Parathyroid adenoma (tissue), 2 donors: ENCODE measurements around the gene DENND1B.
"Not testable (repeated sequence)": the region's sequence is repeated elsewhere in the genome, so short reads cannot be mapped to it uniquely, and the experiment has no call there.

ENCODE experiments used
- H2AFZ ChIP-seq: fragments of 300-600 bp; sonication (generic); one replicate; pipeline ENCODE4 v1.7.0; 2017; ENCODE audit warnings: antibody characterized with exemption, mild to moderate bottlenecking
- H3K27ac ChIP-seq: fragments of 300-600 bp; sonication (generic); one replicate; pipeline ENCODE4 v1.7.0; 2017
- H3K27me3 ChIP-seq: fragments of 300-600 bp; sonication (generic); one replicate; pipeline ENCODE4 v1.7.0; 2017; ENCODE audit warnings: low read length; ENCODE audit not compliant: control insufficient read depth, insufficient read depth
- H3K36me3 ChIP-seq: fragments of 300-600 bp; sonication (generic); one replicate; pipeline ENCODE4 v1.7.0; 2017; ENCODE audit warnings: low read length; ENCODE audit not compliant: control insufficient read depth, insufficient read depth
- H3K4me1 ChIP-seq: fragments of 300-600 bp; sonication (generic); one replicate; pipeline ENCODE4 v1.7.0; 2017; ENCODE audit warnings: control low read depth
- H3K4me2 ChIP-seq: fragments of 300-600 bp; sonication (generic); one replicate; pipeline ENCODE4 v1.7.0; 2017; ENCODE audit warnings: low read length
- H3K4me3 ChIP-seq: fragments of 300-600 bp; sonication (generic); one replicate; pipeline ENCODE4 v1.7.0; 2017; ENCODE audit warnings: low read depth, low read length
- H3K79me2 ChIP-seq: fragments of 300-600 bp; sonication (generic); one replicate; pipeline ENCODE4 v1.7.0; 2017; ENCODE audit warnings: control low read depth
- H3K9ac ChIP-seq: fragments of 300-600 bp; sonication (generic); one replicate; pipeline ENCODE4 v1.7.0; 2017; ENCODE audit warnings: mild to moderate bottlenecking
- H3K9me3 ChIP-seq: fragments of 300-600 bp; sonication (generic); one replicate; pipeline ENCODE4 v1.7.0; 2017; ENCODE audit warnings: low read length; ENCODE audit not compliant: control insufficient read depth
- TF ChIP-seq, protein P1 (sequence below): fragments of 300-600 bp; sonication (generic); IDR thresholded peaks from one replicate; pipeline ENCODE4 v1.7.0; 2017; ENCODE audit warnings: antibody characterized with exemption, mild to moderate bottlenecking
- donor health status: primary hyperparathyroidism.

Gene DENND1B

DNA sequence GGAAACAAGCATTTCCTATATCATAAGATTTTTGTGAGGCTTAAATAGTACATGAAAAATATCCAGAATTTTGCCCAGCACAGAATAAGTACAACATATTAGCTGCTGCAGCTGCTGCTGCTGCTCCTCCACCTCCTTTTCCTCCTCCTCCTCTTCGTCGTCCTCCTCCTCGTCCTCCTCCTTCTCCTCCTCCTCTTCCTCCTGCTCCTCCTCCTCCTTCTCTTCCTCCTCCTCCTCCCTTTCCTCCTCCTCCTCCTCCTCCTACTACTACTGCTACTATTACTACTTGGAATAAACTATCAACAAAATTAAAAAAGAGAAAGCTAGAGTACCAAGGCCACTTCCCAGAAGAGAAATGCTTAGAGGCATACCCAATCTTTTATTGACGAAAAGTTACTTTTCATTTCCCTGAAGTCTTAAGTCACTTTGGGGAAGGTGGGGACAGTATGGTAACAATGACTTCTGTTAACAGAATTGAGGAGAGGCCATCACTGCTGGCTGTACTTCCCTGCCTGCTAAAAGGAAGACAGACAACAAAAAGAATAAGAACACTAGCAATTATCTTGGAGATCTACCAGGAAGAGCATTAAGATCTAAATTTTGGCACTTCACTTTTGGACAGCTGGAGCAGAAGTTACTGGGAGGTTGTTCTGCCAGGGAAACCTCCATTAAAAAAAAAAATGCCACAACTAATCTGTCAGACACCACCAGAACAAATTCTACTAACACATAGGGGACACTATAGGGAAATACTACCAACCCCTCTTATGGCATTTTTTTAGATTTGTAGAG, 7.1 kb downstream of the DENND1B start:
- peaks cover 8% of the 10 kb centered on the region for H3K79me2 ChIP-seq
- no peak overlapping the region for H3K4me3 ChIP-seq
- H2AFZ ChIP-seq = no peak overlapping the region

DNA sequence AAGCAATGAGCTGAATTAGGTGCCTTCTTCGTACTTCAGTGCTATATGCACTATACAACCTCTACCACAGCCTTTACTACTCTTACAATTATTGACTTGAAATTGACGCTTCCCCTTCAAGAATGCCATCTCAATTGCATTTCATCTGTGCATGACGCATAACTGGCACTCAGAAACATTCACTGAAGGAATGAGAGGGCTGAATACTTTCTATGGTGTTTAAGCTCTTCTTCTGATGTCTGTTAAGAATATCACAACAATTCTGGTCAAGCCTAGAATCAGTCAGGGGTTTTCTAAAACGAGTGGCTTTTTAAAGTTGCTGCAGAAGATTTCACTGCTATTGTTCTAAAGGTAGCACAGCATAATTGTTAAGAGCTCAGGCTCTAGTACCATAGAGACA, 11.5 kb downstream of the DENND1B start:
- Histone ChIP-seq H3K79me2 (peaks cover 6% of the 10 kb centered on the region), H3K27me3 (no peaks in the 10 kb centered on the region), H3K4me2 (no peak overlapping the region), H3K4me1 (no peaks in the 10 kb centered on the region), H3K9ac (no peak overlapping the region), H3K4me3 (no peak overlapping the region), H3K36me3 (no peaks in the 10 kb centered on the region), H3K9me3 (no peaks in the 10 kb centered on the region), H2AFZ (no peak overlapping the region), H3K27ac (no peak overlapping the region)
- TF ChIP-seq, protein P1, sequence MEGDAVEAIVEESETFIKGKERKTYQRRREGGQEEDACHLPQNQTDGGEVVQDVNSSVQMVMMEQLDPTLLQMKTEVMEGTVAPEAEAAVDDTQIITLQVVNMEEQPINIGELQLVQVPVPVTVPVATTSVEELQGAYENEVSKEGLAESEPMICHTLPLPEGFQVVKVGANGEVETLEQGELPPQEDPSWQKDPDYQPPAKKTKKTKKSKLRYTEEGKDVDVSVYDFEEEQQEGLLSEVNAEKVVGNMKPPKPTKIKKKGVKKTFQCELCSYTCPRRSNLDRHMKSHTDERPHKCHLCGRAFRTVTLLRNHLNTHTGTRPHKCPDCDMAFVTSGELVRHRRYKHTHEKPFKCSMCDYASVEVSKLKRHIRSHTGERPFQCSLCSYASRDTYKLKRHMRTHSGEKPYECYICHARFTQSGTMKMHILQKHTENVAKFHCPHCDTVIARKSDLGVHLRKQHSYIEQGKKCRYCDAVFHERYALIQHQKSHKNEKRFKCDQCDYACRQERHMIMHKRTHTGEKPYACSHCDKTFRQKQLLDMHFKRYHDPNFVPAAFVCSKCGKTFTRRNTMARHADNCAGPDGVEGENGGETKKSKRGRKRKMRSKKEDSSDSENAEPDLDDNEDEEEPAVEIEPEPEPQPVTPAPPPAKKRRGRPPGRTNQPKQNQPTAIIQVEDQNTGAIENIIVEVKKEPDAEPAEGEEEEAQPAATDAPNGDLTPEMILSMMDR = no peak

More for the DNA sequence above, 7.1 kb downstream of the DENND1B start:
- Histone ChIP-seq H3K9ac (no peak overlapping the region), H3K36me3 (no peaks in the 10 kb centered on the region), H3K27ac (no peak overlapping the region), H3K4me2 (peak overlapping the region; percentile 29), H3K9me3 (no peaks in the 10 kb centered on the region), H3K4me1 (no peaks in the 10 kb centered on the region), H3K27me3 (no peaks in the 10 kb centered on the region)
- TF ChIP-seq, protein P1 = no peak

DNA sequence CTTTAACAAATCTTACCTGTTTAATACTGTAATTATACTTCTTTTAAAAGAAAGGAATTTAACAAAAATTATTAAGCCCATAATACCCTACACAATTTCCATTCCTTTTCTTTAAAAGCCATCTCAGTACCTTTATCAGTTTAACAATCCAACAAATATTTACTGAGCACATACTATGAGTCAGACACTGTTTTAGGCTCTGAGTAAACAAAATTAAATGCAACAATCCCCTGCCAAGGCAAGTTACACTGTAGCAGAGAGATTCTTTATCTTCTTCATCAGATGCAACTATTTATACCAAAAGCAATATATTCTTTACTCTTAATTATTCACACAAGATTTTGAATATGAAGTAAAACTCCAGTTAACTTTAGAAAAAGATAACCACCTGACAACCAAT, 12.0 kb downstream of the DENND1B start:
- Histone ChIP-seq H3K27ac (no peak overlapping the region), H3K4me1 (no peaks in the 10 kb centered on the region), H3K9ac (no peak overlapping the region), H3K4me3 (no peak overlapping the region), H2AFZ (no peak overlapping the region), H3K36me3 (no peaks in the 10 kb centered on the region), H3K4me2 (no peak overlapping the region), H3K9me3 (no peaks in the 10 kb centered on the region), H3K79me2 (peaks cover 6% of the 10 kb centered on the region), H3K27me3 (no peaks in the 10 kb centered on the region)
- TF ChIP-seq, protein P1 = no peak

DNA sequence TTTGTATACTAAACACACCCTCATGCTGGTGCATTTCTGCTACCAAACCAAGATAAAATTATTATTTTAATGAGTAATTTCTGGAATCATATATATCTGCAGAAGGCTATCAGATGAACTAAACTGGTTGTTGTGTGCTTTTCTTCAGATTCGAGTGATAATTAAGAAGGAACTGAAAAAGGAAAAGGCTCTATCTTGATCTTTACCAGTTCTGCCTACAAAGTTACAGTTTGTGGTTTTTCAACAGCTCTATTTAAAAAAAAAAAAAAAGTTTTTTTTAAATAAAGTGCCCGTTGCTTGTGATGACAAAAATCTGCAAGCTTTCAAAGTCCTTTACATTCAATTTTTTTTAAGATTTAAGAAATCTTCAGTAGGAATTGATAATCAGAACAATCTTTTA, 13.6 kb downstream of the DENND1B start:
- Histone ChIP-seq H2AFZ (no peak overlapping the region), H3K4me2 (no peak overlapping the region), H3K9ac (no peak overlapping the region), H3K4me1 (no peaks in the 10 kb centered on the region), H3K79me2 (peaks cover 5% of the 10 kb centered on the region), H3K4me3 (no peak overlapping the region), H3K9me3 (no peaks in the 10 kb centered on the region), H3K36me3 (no peaks in the 10 kb centered on the region), H3K27ac (no peak overlapping the region), H3K27me3 (no peaks in the 10 kb centered on the region)
- TF ChIP-seq, protein P1 = no peak

DNA sequence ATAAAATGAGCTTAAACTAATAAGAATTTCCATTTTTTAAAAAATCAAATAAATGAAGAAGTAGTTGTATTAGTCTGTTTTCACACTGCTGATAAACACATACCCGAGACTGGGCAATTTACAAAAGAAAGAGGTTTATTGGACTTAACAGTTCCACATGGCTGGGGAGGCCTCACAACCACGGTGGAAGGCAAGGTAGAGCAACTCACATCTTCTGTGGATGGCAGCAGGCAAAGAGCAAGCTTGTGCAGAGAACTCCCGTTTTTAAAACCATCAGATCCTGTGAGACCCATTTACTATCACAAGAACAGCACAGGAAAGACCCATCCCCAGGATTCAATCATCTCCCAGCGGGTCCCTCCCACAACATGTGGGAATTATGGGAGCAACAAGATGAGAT, 19.7 kb downstream of the DENND1B start:
- not testable (repeated sequence) for H3K27me3 ChIP-seq, H2AFZ ChIP-seq, H3K4me1 ChIP-seq, H3K4me3 ChIP-seq, H3K9ac ChIP-seq, H3K36me3 ChIP-seq, H3K79me2 ChIP-seq, H3K4me2 ChIP-seq, H3K9me3 ChIP-seq, H3K27ac ChIP-seq

DNA sequence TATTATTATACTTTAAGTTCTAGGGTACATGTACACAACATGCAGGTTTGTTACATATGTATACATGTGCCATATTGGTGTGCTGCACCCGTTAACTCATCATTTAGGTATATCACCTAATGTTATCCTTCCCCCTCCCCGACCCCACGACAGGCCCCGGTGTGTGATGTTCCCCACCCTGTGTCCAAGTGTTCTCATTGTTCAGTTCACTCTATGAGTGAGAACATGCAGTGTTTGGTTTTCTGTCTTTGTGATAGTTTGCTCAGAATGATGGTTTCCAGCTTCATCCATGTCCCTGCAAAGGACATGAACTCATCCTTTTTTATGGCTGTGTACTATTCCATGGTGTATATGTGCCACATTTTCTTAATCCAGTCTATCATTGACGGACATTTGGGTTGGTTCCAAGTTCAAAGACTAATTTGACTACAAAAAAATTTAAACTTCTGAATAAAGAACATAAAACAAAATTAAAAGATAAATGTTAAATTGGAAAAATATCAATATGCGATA, 22.6 kb downstream of the DENND1B start:
- not testable (repeated sequence) for H3K4me3 ChIP-seq, H3K79me2 ChIP-seq, H3K36me3 ChIP-seq, H3K4me2 ChIP-seq, H3K9ac ChIP-seq, H3K27me3 ChIP-seq, H3K9me3 ChIP-seq, H2AFZ ChIP-seq, H3K27ac ChIP-seq, H3K4me1 ChIP-seq
